HT-29 (cell line): ENCODE results near the gene HPSE2. TPM values are rescaled to one million over a fixed set of nuclear protein-coding genes. Genes with fewer than 3 reads are reported as not detected.

Experiments used
- DNase-seq: peaks from one replicate; pipeline ENCODE4 v3.0.0-alpha.2; 2015; ENCODE audit warnings: low spot score
- total RNA-seq: library from RNA; depleted of rRNA; stranded (reverse); fragments of >200 nt; shearing (Covaris generic); gene quantifications from 2 replicates; pipeline ENCODE4 v1.2.3, GENCODE V29; 2014

Gene HPSE2
- total RNA-seq, 1 experiment from 2014 or later = 0.08 TPM

- DNase-seq = no peak
Measured at GRCh38 chr10:98687685-98688084, 548.0 kb downstream of the HPSE2 start.

GRCh38 chr10:98684019-98684899 is 551.4 kb downstream of the HPSE2 start:
- peak; percentile 23 for DNase-seq

GRCh38 chr10:98676895-98677294 is 558.8 kb downstream of the HPSE2 start:
- DNase-seq = peak; percentile 5

GRCh38 chr10:98675902-98676301 is 559.8 kb downstream of the HPSE2 start:
- DNase-seq = no peak

- no peak for DNase-seq
Measured at GRCh38 chr10:98673171-98673782, 562.4 kb downstream of the HPSE2 start.

- DNase-seq = no peak
Measured at GRCh38 chr10:98667081-98667480, 568.6 kb downstream of the HPSE2 start.

GRCh38 chr10:98666276-98666675 is 569.4 kb downstream of the HPSE2 start:
- no peak for DNase-seq

- peak; percentile 36 for DNase-seq
Measured at GRCh38 chr10:98664329-98665042, 571.2 kb downstream of the HPSE2 start.

GRCh38 chr10:98659951-98660350 is 575.7 kb downstream of the HPSE2 start:
- DNase-seq = no peak

- DNase-seq = no peak
Measured at GRCh38 chr10:98655492-98655891, 580.2 kb downstream of the HPSE2 start.

GRCh38 chr10:98649170-98649569 is 586.5 kb downstream of the HPSE2 start:
- DNase-seq = no peak

- no peak for DNase-seq
Measured at GRCh38 chr10:98646998-98647917, 588.4 kb downstream of the HPSE2 start.

- no peak for DNase-seq
Measured at GRCh38 chr10:98644466-98644865, 591.2 kb downstream of the HPSE2 start.

- DNase-seq = no peak
Measured at GRCh38 chr10:98642281-98642680, 593.4 kb downstream of the HPSE2 start.

GRCh38 chr10:98638920-98639319 is 596.7 kb downstream of the HPSE2 start:
- no peak for DNase-seq

GRCh38 chr10:98636921-98637329 is 598.7 kb downstream of the HPSE2 start:
- no peak for DNase-seq

GRCh38 chr10:98632456-98633150 is 603.0 kb downstream of the HPSE2 start:
- no peak for DNase-seq

GRCh38 chr10:98628206-98628605 is 607.4 kb downstream of the HPSE2 start:
- DNase-seq = no peak

- no peak for DNase-seq
Measured at GRCh38 chr10:98627711-98628110, 607.9 kb downstream of the HPSE2 start.

GRCh38 chr10:98624963-98625362 is 610.7 kb downstream of the HPSE2 start:
- no peak for DNase-seq

- DNase-seq = no peak
Measured at GRCh38 chr10:98623176-98623575, 612.5 kb downstream of the HPSE2 start.
